ENCODE measurements around the gene ZCCHC4. TPM values are rescaled to one million over a fixed set of nuclear protein-coding genes. Genes with fewer than 3 reads are reported as not detected.

Gene ZCCHC4
- polyA plus RNA-seq, 1 donor (not counting 4 experiments of a cell fraction or from before 2014, with no cell fraction given), result 10.8 TPM

DNA sequence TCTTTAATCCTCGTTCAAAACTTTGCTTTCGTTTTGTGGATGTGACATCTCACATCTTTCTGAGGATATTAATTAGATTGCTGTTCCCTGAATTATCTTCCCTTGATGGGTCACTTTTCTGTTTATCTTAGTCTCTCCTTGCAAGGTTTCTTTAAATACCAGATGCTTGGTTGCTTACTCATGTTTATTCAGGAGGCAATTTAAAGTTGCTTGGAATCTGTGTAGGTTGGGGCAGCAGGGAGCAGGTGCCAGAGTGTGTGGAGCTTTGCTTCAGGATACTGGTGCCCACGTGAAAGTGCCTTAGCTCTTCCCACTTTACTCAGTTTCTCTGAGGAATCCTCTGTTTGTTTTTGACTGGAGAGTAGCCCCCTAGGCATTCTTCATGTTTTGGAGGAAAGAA lies 88.5 kb downstream of the ZCCHC4 start:
- H3K4me2 ChIP-seq (ENCODE audit: control insufficient read depth, extremely low read depth, insufficient read depth, low read depth, low read length), result no peak overlapping the region
- no peaks in the 10 kb centered on the region for H4K20me1 ChIP-seq (ENCODE audit: control insufficient read depth, extremely low read depth, insufficient read depth, low read length)
- no peaks in the 10 kb centered on the region for H3K9me1 ChIP-seq (ENCODE audit: control insufficient read depth, extremely low read depth, insufficient read depth, low read length)
- H2AFZ ChIP-seq (ENCODE audit: control insufficient read depth, low read length), result no peak overlapping the region
- no peaks in the 10 kb centered on the region for H3K9me3 ChIP-seq (ENCODE audit: control insufficient read depth, low read depth, low read length)
- peaks cover 0 to 14% of the 10 kb centered on the region in 2 experiments for H3K36me3 ChIP-seq (ENCODE audit: control insufficient read depth in 2 of 2, extremely low read depth in 1 of 2, insufficient read depth in 2 of 2, low read length in 2 of 2)
- H3K4me1 ChIP-seq (ENCODE audit: control insufficient read depth, extremely low read depth, insufficient read depth, low read length), result no peaks in the 10 kb centered on the region
- no peak for FAIRE-seq
- no peak overlapping the region for H3K27ac ChIP-seq (ENCODE audit: control insufficient read depth, insufficient read depth, low read length)
- H3K4me3 ChIP-seq (ENCODE audit: control insufficient read depth in 2 of 3, extremely low read depth in 1 of 3, insufficient read depth in 2 of 3, low read depth in 1 of 3, low read length in 3 of 3), result no peak overlapping the region
- TF ChIP-seq, protein P1, sequence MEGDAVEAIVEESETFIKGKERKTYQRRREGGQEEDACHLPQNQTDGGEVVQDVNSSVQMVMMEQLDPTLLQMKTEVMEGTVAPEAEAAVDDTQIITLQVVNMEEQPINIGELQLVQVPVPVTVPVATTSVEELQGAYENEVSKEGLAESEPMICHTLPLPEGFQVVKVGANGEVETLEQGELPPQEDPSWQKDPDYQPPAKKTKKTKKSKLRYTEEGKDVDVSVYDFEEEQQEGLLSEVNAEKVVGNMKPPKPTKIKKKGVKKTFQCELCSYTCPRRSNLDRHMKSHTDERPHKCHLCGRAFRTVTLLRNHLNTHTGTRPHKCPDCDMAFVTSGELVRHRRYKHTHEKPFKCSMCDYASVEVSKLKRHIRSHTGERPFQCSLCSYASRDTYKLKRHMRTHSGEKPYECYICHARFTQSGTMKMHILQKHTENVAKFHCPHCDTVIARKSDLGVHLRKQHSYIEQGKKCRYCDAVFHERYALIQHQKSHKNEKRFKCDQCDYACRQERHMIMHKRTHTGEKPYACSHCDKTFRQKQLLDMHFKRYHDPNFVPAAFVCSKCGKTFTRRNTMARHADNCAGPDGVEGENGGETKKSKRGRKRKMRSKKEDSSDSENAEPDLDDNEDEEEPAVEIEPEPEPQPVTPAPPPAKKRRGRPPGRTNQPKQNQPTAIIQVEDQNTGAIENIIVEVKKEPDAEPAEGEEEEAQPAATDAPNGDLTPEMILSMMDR (optimal IDR thresholded peaks at IDR 0.05 in 1 of 3, IDR thresholded peaks at IDR 0.05 in 1 of 3, conservative IDR thresholded peaks at IDR 0.05 in 1 of 3; ENCODE audit: extremely low read depth in 1 of 3, insufficient read depth in 2 of 3, low read length in 3 of 3), result no peak
- no peak for TF ChIP-seq EZH2 (IDR thresholded peaks at IDR 0.05; ENCODE audit: low read length)
- H3K27me3 ChIP-seq (ENCODE audit: control insufficient read depth, extremely low read depth, insufficient read depth, low read length), result no peaks in the 10 kb centered on the region
- DNase-seq (ENCODE audit: low read depth, low spot score), result no peak
- H3K79me2 ChIP-seq (ENCODE audit: control insufficient read depth, insufficient read depth, low read length), result no peaks in the 10 kb centered on the region
- dilution Hi-C loops (cut with MboI; ENCODE audit: extremely low pct_ligation_motif_present, low sequenced_read_pairs), result no loop called here
- H3K9ac ChIP-seq (ENCODE audit: control insufficient read depth, extremely low read depth, insufficient read depth, low read length), result no peak overlapping the region

DNA sequence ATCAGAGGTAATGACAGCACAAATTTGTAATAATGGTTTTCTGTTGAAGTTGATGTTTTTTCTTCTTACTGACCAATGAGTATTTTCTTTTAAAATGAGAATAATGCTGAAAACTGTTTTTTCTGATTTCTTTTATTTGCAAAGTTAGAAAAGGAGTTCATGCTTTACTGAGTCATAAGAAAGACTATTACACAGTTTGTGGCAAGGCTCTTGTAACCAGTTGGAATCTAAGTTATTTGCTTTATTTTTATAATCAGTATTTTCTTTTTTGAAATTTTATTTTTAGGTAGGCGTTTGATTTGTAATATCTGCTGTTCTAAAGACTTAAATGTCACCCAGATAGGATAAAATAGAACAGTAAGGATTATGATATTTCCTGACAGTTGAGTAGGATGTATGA lies 89.9 kb downstream of the ZCCHC4 start:
- H3K4me3 ChIP-seq (ENCODE audit: control insufficient read depth in 2 of 3, extremely low read depth in 1 of 3, insufficient read depth in 2 of 3, low read depth in 1 of 3, low read length in 3 of 3), result no peak overlapping the region
- no peaks in the 10 kb centered on the region for H3K9me1 ChIP-seq (ENCODE audit: control insufficient read depth, extremely low read depth, insufficient read depth, low read length)
- no peaks in the 10 kb centered on the region for H3K79me2 ChIP-seq (ENCODE audit: control insufficient read depth, insufficient read depth, low read length)
- no peak for FAIRE-seq
- no peaks in the 10 kb centered on the region for H3K4me1 ChIP-seq (ENCODE audit: control insufficient read depth, extremely low read depth, insufficient read depth, low read length)
- DNase-seq (ENCODE audit: low read depth, low spot score), result no peak
- H2AFZ ChIP-seq (ENCODE audit: control insufficient read depth, low read length), result no peak overlapping the region
- peaks cover 0 to 13% of the 10 kb centered on the region in 2 experiments for H3K36me3 ChIP-seq (ENCODE audit: control insufficient read depth in 2 of 2, extremely low read depth in 1 of 2, insufficient read depth in 2 of 2, low read length in 2 of 2)
- no peak overlapping the region for H3K9ac ChIP-seq (ENCODE audit: control insufficient read depth, extremely low read depth, insufficient read depth, low read length)
- dilution Hi-C loops (cut with MboI; ENCODE audit: extremely low pct_ligation_motif_present, low sequenced_read_pairs), result no loop called here
- H4K20me1 ChIP-seq (ENCODE audit: control insufficient read depth, extremely low read depth, insufficient read depth, low read length), result no peaks in the 10 kb centered on the region
- no peak overlapping the region for H3K27ac ChIP-seq (ENCODE audit: control insufficient read depth, insufficient read depth, low read length)
- TF ChIP-seq, protein P1 (optimal IDR thresholded peaks at IDR 0.05 in 1 of 3, IDR thresholded peaks at IDR 0.05 in 1 of 3, conservative IDR thresholded peaks at IDR 0.05 in 1 of 3; ENCODE audit: extremely low read depth in 1 of 3, insufficient read depth in 2 of 3, low read length in 3 of 3), result no peak
- TF ChIP-seq EZH2 (IDR thresholded peaks at IDR 0.05; ENCODE audit: low read length), result no peak
- H3K27me3 ChIP-seq (ENCODE audit: control insufficient read depth, extremely low read depth, insufficient read depth, low read length), result no peaks in the 10 kb centered on the region
- H3K4me2 ChIP-seq (ENCODE audit: control insufficient read depth, extremely low read depth, insufficient read depth, low read depth, low read length), result no peak overlapping the region
- H3K9me3 ChIP-seq (ENCODE audit: control insufficient read depth, low read depth, low read length), result no peaks in the 10 kb centered on the region

Data from keratinocyte (primary cell).